Measurements from ENCODE around the gene GRAMD4. TPM values are rescaled to one million over a fixed set of nuclear protein-coding genes. Genes with fewer than 3 reads are reported as not detected.

Gene GRAMD4
- total RNA-seq (2014; rRNA removed) (18.9 and 25.3 TPM in 2 replicates), Bru-seq, nascent RNA (percentile 45 among the genes with signal in this experiment), BruChase-seq, experiment 1, labeled RNA remaining after a 6-hour chase (percentile 54 among the genes with signal in this experiment), BruChase-seq, experiment 2, labeled RNA remaining after a 2-hour chase (percentile 49 among the genes with signal in this experiment)
- long read RNA-seq, partial matches to known transcripts = 33 of 58 reads
- long read RNA-seq, other reads (novel, unspliced or antisense) = 24 of 58 reads

GRCh38 chr22:46619830-46620501 is at the start of gene GRAMD4:
GRAMD4 (plus strand) TSS chr22:46620386; CDS start chr22:46626800, 6,414 bp downstream.
- Histone ChIP-seq H3K79me2 (ENCODE audit: low read length) (no peaks in the 10 kb centered on the region), H3K9me3 (ENCODE audit: low read length) (no peaks in the 10 kb centered on the region), H3K4me1 (ENCODE audit: insufficient read depth, low read length) (no peaks in the 10 kb centered on the region), H3K4me3 (ENCODE audit: low read length) (no peak within 1 kb of the TSS), H3K4me2 (ENCODE audit: low read length) (no peak within 1 kb of the TSS), H2AFZ (ENCODE audit: low read length) (no peak within 1 kb of the TSS), H3K36me3 (ENCODE audit: low read depth, low read length) (no peaks in the 10 kb centered on the region), H3K9me2 (replicated peaks; ENCODE audit: low read length) (no peaks in the 10 kb centered on the region), H4K20me1 (ENCODE audit: low read length) (no peaks in the 10 kb centered on the region), H3F3A (ENCODE audit: low read length, unreplicated experiment) (no peaks in the 10 kb centered on the region), H3K27me3 (ENCODE audit: low read length) (no peaks in the 10 kb centered on the region), H3K9ac (ENCODE audit: low read length) (no peak within 1 kb of the TSS), H3K27ac (ENCODE audit: low read length) (no peak within 1 kb of the TSS)
- DNase-seq (no peak), ATAC-seq (no peak)
- ChIA-PET POLR2A (ENCODE audit: unreplicated experiment) (no interaction called here), CTCF (no interaction called here)
- BruUV-seq (replicated peaks) = no TSS peak
- TF ChIP-seq EZH2 (IDR thresholded peaks at IDR 0.05; ENCODE audit: low read length, unreplicated experiment) (no peak), CTCF (conservative IDR thresholded peaks at IDR 0.05; ENCODE audit: low read depth, low read length) (no peak), EZH2phosphoT487 (IDR thresholded peaks at IDR 0.05; ENCODE audit: borderline replicate concordance, low read length) (no peak)
- intact Hi-C loops (cut with micrococcal nuclease) = no loop called here

GRCh38 chr22:46571642-46572250 is 48.4 kb upstream of the GRAMD4 start:
- Histone ChIP-seq H3K4me2 (ENCODE audit: low read length) (no peak overlapping the region), H3F3A (ENCODE audit: low read length, unreplicated experiment) (peaks cover 3% of the 10 kb centered on the region), H3K4me1 (ENCODE audit: insufficient read depth, low read length) (peaks cover 23% of the 10 kb centered on the region), H3K9ac (ENCODE audit: low read length) (no peak overlapping the region), H3K79me2 (ENCODE audit: low read length) (no peaks in the 10 kb centered on the region), H3K9me2 (replicated peaks; ENCODE audit: low read length) (no peaks in the 10 kb centered on the region), H3K27ac (ENCODE audit: low read length) (no peak overlapping the region), H2AFZ (ENCODE audit: low read length) (no peak overlapping the region), H3K9me3 (ENCODE audit: low read length) (no peaks in the 10 kb centered on the region), H3K4me3 (ENCODE audit: low read length) (no peak overlapping the region), H4K20me1 (ENCODE audit: low read length) (no peaks in the 10 kb centered on the region), H3K36me3 (ENCODE audit: low read depth, low read length) (no peaks in the 10 kb centered on the region), H3K27me3 (ENCODE audit: low read length) (no peaks in the 10 kb centered on the region)
- TF ChIP-seq EZH2 (IDR thresholded peaks at IDR 0.05; ENCODE audit: low read length, unreplicated experiment) (no peak), EZH2phosphoT487 (IDR thresholded peaks at IDR 0.05; ENCODE audit: borderline replicate concordance, low read length) (no peak), CTCF (conservative IDR thresholded peaks at IDR 0.05; ENCODE audit: low read depth, low read length) (no peak)
- intact Hi-C loops (cut with micrococcal nuclease) = no loop called here
- no TSS peak for BruUV-seq (replicated peaks)
- ATAC-seq = no peak
- CTCF ChIA-PET = interaction anchor here (0.5 kb wide), 1 partner anchor 8 kb away, joined by 7 read pairs; no protein-coding TSS in a partner anchor
- POLR2A ChIA-PET (ENCODE audit: unreplicated experiment) = no interaction called here
- no peak for DNase-seq
